Fibroblast of lung (primary cell): ENCODE measurements around the gene PIAS1.

ENCODE experiments used
- CTCF ChIP-seq, 2 donors: IDR thresholded peaks in 1 of 2; conservative IDR thresholded peaks in 1 of 2; 1 replicate in 1 of 2; 2 replicates in 1 of 2; pipeline ENCODE4 v1.5.1; 2011 to 2012; ENCODE audit warnings: low read length in 2 of 2, control low read depth in 1 of 2, inconsistent platforms in 1 of 2, low read depth in 1 of 2, mild to moderate bottlenecking in 1 of 2
- EZH2 ChIP-seq: IDR thresholded peaks from 2 replicates; pipeline ENCODE4 v1.5.1; 2012; ENCODE audit warnings: low read length, control low read depth, mild to moderate bottlenecking; ENCODE audit errors: missing control alignments

DNA sequence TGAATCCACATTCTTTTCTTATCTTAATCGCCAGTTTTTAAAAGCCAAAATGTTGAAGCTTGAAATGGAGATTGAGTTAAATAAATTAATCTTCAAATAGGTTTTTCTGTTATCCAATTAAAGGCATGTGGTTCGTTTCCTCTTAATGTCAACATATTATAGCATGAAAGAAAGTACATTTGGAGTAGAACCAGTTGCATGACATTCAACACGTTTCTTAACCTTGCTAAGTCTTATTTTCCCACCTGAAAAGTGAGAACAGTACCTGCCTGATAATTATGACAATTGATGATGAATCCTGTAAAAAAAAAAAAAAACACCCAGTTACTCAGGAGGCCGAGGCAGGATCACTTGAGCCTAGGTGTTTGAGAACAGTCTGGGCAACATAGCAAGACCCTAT is 29.3 kb downstream of the PIAS1 start:
- TF ChIP-seq CTCF (conservative IDR thresholded peaks at IDR 0.05 in 1 of 2, IDR thresholded peaks at IDR 0.05 in 1 of 2; ENCODE audit: low read depth in 1 of 2, low read length in 2 of 2) (no peak), EZH2 (no peak)
